Measurements from ENCODE around the gene TLE7. TPM values are rescaled to one million over a fixed set of nuclear protein-coding genes. Genes with fewer than 3 reads are reported as not detected.

Gene TLE7
- total RNA-seq, 1 donor from 2014 or later: not detected

DNA sequence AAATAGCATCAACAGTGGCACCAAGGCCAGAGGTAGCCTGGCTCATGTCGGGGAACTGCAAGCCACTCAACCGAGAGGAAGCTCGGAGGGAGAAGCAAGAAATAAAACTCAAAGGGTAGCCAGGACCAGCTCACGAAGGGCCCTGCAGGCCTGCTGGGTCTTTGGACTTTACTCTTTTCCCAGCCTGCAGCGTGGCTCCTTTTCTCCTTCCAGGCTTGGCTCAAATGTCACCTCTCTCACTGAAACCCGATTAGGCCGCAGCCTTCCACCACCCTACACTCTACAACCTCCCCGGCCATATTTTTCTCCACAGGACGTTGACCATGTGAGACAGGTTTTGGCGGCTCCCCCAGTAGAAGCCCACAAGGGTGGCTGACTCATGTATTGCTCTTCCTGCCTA is 45.3 kb downstream of the TLE7 start:
- Mint-ChIP-seq H3K36me3 (ENCODE audit: low read depth, unreplicated experiment) (no peaks in the 10 kb centered on the region), H3K27ac (ENCODE audit: unreplicated experiment) (no peak overlapping the region), H3K27me3 (ENCODE audit: unreplicated experiment) (peaks cover 3% of the 10 kb centered on the region), H3K4me3 (ENCODE audit: unreplicated experiment) (no peak overlapping the region), H3K9me3 (ENCODE audit: unreplicated experiment) (no peaks in the 10 kb centered on the region), H3K4me1 (ENCODE audit: unreplicated experiment) (peaks cover 4% of the 10 kb centered on the region)
- DNase-seq (ENCODE audit: low spot score): no peak
- TF ChIP-seq, protein P1, sequence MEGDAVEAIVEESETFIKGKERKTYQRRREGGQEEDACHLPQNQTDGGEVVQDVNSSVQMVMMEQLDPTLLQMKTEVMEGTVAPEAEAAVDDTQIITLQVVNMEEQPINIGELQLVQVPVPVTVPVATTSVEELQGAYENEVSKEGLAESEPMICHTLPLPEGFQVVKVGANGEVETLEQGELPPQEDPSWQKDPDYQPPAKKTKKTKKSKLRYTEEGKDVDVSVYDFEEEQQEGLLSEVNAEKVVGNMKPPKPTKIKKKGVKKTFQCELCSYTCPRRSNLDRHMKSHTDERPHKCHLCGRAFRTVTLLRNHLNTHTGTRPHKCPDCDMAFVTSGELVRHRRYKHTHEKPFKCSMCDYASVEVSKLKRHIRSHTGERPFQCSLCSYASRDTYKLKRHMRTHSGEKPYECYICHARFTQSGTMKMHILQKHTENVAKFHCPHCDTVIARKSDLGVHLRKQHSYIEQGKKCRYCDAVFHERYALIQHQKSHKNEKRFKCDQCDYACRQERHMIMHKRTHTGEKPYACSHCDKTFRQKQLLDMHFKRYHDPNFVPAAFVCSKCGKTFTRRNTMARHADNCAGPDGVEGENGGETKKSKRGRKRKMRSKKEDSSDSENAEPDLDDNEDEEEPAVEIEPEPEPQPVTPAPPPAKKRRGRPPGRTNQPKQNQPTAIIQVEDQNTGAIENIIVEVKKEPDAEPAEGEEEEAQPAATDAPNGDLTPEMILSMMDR (IDR thresholded peaks at IDR 0.05; ENCODE audit: unreplicated experiment): no peak

DNA sequence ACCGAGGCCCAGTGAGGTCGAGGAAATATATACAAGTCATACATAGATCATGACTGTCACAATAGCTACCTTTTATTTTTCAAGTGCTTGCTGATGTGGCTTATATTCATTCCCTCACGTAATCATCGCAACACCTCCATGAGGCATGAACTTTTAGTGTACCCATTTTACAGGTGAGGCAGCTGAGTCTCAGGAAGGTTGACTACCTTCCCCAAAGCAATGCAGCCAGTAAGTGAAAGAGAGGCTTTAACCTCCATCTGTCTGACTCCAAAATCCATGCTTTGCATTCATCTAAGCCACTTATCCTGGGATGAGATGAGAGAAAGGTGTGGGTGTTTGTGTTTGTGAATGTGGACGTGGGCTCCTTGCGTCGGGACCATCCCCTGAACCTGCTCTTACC is 52.5 kb downstream of the TLE7 start:
- peaks cover 6% of the 10 kb centered on the region for H3K36me3 Mint-ChIP-seq (ENCODE audit: low read depth, unreplicated experiment)
- peaks cover 16% of the 10 kb centered on the region for H3K4me1 Mint-ChIP-seq (ENCODE audit: unreplicated experiment)
- DNase-seq (ENCODE audit: low spot score): no peak
- H3K27ac Mint-ChIP-seq (ENCODE audit: unreplicated experiment): no peak overlapping the region
- TF ChIP-seq, protein P1 (IDR thresholded peaks at IDR 0.05; ENCODE audit: unreplicated experiment): no peak
- no peaks in the 10 kb centered on the region for H3K9me3 Mint-ChIP-seq (ENCODE audit: unreplicated experiment)
- H3K27me3 Mint-ChIP-seq (ENCODE audit: unreplicated experiment): peaks cover 7% of the 10 kb centered on the region
- no peak overlapping the region for H3K4me3 Mint-ChIP-seq (ENCODE audit: unreplicated experiment)

DNA sequence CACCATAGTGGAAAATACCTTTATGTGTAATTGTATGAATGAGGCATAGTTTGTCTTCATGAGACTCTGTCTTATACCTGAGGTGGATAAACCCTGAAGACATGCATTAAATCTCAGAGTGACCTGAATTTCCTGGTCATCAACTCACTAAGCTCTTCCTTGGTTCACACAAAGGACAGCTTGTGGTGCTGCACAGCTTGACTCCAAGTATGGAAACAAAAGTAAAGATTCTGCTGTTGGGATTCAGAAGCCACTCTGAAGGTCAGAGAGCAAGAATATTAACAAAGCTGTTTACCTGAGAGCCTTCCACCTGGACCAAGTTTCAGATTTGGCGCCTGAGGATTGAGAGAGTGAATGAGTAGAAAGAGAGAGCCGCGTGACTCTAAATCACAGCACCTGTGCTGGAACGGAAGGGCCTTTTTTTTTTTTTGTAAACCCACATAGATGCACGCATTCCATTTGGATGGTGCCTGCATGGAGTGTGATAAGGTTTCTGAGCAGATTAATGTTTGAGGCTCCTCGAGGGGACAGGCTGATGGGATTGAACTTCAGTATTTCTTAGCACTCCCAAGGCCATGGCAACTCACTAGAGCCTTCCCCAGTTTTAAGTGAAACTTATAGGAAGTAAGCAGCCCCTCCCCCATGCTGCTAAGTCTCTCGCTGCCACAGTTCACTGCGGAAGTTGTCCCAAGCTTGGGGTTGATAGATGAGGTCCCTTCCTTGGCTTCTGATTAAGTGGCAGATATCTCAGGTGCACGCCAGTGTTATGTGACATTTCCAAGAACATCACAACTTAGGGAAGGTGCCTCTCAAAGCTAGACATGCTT is 54.6 kb downstream of the TLE7 start:
- no peak for DNase-seq (ENCODE audit: low spot score)
- Mint-ChIP-seq H3K27me3 (ENCODE audit: unreplicated experiment) (peaks cover 10% of the 10 kb centered on the region), H3K27ac (ENCODE audit: unreplicated experiment) (no peak overlapping the region), H3K36me3 (ENCODE audit: low read depth, unreplicated experiment) (peaks cover 8% of the 10 kb centered on the region), H3K9me3 (ENCODE audit: unreplicated experiment) (no peaks in the 10 kb centered on the region), H3K4me1 (ENCODE audit: unreplicated experiment) (peaks cover 12% of the 10 kb centered on the region), H3K4me3 (ENCODE audit: unreplicated experiment) (no peak overlapping the region)
- TF ChIP-seq, protein P1 (IDR thresholded peaks at IDR 0.05; ENCODE audit: unreplicated experiment): no peak

DNA sequence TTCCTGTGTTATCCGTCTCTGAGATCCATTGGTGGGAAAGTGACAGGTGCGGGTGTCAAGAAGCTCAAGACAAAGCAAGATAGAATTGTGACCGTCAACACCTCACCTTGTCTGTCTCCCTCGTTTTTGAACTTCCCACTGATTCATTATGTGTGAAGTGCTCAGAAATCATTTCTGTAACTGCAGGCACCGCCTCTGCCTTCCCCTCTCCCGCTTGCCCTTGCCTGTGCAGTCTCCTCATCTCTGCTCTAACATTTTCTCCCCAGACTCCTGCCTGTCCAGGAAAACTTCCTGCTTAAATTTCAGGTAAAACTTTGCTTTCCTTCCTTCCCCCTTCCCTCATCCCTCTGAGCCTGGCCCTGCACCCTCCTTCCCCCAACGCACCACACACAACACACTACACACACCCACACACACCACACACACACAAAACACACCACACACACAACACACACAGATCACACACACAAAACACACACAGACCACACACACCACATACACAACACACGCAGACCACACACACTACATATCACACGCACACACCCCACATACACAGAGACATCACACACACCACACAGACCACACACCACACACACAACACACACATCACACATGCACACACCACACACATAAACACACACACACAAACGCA is 57.7 kb downstream of the TLE7 start:
- Mint-ChIP-seq H3K27ac (ENCODE audit: unreplicated experiment) (peak overlapping the region; percentile 14), H3K27me3 (ENCODE audit: unreplicated experiment) (peaks cover 7% of the 10 kb centered on the region), H3K4me3 (ENCODE audit: unreplicated experiment) (no peak overlapping the region), H3K4me1 (ENCODE audit: unreplicated experiment) (peaks cover 12% of the 10 kb centered on the region), H3K36me3 (ENCODE audit: low read depth, unreplicated experiment) (peaks cover 8% of the 10 kb centered on the region), H3K9me3 (ENCODE audit: unreplicated experiment) (no peaks in the 10 kb centered on the region)
- TF ChIP-seq, protein P1 (IDR thresholded peaks at IDR 0.05; ENCODE audit: unreplicated experiment): no peak
- no peak for DNase-seq (ENCODE audit: low spot score)
